HG03575 (cell line): ENCODE measurements around the gene TMEM11.
"Not testable (repeated sequence)": the region's sequence is repeated elsewhere in the genome, so short reads cannot be mapped to it uniquely, and the experiment has no call there.

ENCODE experiments used
- ATAC-seq: cut with Tn5 transposase; IDR thresholded peaks from one replicate; pipeline ENCODE4 v1.9.1; 2021; ENCODE audit not compliant: unreplicated experiment, insufficient number of reproducible peaks, low FRiP score; ENCODE audit errors: extremely low read depth

Gene TMEM11

DNA sequence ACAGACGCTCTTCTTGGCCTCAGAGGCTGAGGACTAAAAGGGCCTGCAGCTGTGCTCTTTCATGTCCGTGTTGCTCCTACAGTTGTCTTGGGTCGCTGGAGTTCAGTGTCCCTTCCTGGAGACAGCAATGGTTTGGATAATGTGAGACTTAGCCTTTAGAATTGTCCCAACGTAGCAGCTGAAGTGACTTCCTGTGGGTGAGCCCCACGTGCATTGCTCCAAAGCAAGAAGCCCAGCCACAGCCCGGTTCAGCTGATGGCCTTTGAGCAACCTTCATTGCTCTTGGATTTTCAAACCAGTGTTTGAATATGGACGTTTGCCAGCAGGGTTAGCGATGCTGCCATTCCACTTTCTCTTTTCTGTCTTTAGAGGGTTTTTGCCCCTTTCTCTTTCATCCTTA is 19.7 kb downstream of the TMEM11 start:
- no peak for ATAC-seq

DNA sequence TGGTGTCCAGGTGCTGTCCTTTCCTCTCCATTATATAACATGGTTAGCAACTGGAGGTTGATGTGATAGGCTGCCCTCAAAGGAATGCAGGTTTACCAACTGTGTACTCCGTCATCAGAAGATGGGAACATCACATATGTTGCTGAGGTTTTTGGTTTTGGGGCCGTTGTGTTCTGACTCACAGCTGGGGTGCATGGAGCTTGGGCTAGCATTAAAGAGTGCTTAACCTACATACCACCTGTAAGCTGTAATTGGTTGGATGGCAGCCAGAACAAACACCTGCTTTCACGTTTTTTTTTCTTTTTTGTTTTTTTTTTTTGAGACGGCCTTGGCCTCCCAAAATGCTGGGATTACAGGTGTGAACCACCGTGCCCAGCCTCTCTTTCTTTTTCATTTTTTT is 20.9 kb downstream of the TMEM11 start:
- ATAC-seq = no peak

DNA sequence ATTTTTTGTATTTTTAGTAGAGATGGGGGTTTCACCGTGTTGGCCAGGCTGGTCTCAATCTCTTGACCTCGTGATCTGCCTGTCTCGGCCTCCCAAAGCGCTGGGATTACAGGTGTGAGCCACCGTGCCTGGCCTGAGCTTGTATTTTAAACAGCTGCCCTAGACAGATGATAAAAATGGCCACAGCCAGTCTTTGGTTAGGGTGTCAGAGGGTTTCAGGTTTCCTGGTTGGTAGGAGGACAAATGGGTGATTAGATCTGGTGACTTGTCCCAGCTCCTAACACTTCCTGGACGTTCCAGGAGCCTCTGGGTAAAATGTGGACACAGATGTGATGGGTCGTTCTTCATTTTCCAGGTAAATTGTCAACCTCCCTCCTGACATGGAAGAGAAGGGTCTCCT is 21.5 kb downstream of the TMEM11 start:
- ATAC-seq = not testable (repeated sequence)

DNA sequence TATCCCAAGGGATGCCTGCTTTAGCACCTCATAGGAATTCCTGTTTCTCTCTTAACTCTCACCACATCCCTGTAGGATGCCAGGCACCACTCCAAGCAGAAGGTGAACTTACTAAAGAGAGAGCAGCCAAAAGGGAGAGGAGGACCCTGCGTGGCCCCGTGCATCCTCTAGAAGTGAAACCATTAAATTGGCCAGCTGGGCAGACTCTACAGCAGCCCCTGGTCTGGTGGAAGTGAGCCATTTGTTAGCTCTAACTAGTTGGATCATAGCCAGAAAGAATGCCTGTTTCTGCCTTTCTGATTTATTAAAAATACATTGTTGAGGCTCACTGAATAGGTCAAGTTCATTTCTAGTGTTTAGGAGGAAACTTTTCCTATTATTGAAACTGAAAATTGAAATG is 22.3 kb downstream of the TMEM11 start:
- ATAC-seq = no peak

DNA sequence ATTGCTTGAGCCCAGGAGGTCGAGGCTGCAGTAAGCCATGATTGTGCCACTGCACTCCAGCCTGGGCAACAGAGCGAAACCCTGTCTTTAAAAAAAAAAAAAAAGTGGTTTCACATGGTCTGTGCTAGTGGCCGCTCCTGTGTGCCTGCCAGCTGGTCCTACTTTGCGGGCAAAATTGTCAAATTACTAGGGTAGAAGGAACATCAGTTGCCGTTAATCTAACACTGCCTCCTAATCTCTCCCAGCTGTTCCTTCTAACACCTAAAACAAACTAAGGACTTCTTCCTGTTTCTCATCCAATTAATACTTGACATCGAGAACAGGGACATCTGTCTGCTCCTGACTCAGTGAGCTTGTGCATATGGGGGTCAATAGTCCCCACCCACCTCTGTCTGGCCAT is 23.9 kb downstream of the TMEM11 start:
- no peak for ATAC-seq

DNA sequence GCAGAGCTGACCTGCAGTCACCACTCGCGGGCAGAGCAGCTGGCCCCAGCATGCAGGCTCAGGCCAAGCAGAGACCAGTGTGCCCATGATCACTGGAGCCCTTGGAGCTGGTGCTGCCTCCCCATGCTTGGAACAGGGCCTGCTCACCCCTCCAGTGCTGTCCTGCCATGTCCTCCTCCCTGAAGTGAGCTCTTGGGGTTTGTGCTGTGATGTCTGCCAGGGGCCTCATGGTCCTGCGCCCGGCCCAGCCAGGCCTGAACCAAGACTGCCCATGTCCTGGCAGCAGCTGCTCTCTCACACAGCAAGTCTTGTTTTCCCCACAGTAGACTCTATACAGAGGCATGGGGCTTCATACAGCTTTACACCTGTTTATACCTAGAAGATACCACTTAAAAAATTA is 24.6 kb downstream of the TMEM11 start:
- no peak for ATAC-seq

DNA sequence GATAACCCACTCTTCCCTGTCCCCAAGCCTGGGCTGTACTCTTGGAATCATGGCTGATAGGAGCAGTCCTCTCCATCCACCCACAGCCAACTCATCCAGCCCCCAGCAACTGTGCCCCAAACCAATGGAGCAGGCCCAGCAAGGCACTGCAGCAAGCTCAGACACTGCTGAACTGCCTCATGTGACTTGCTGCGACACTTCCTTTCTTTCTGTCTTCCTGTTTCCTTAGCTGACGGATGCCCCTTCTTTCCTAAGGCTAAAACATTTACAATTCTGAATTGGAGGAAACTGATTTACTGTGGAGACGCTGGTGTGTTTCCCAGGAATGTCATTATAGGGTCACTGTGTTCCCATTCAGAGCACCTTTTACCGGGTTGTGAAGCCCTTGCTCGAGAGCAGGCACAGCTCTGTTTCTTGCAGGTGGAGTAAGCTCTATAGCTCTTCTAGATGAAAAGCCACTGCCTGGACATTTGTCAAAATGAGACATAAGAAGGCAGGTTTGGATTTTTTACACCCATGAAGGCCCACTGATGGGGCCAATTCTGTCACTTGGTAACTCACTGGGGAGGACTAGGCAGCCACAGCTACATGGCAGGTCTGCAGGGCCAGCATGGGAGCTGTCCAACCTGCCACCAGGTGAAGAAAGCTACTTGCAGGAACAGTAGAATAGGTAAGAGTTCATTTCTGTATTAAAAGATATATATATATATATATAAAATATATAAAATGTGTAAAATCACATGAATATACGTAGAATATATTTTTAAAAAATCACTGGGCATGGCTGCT is 27.4 kb downstream of the TMEM11 start:
- no peak for ATAC-seq

DNA sequence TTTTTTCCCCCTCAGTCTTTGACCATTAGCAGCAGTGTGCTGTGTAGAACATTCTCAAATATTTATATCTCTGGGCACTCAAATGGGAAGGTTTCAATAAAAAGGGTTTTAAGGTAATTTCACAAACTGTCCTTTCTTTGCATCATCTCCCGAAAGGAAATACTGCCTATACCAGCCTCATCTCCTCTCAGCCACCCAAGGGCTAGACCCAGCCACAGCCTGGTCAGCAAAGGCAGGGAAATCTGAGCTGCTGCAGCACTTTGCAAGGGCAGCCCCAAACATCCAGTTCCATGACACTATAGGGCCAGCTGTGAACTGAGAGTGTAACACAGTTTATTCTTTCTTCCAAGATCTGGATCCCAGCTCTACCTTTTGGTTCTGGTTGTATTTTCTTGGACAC is 28.9 kb downstream of the TMEM11 start:
- no peak for ATAC-seq

DNA sequence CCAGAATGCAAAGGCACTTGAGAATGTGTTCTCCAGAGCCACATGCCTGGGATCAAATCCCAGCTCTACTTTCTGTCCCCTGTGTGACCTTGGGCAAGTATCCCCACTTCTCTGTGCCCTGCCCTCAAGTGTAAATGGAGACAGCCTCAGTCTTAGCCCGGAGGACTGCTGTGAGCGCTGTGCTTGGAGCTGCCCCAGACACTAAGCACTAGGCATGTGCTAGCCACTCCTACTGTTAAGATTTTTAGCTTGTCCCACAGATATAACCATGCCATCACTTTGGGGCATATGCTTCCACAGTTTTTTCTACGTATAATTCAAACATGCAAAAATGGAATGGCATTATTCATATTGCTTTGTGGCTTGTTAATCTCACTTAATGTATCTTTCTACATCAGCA is 29.4 kb downstream of the TMEM11 start:
- ATAC-seq = no peak

DNA sequence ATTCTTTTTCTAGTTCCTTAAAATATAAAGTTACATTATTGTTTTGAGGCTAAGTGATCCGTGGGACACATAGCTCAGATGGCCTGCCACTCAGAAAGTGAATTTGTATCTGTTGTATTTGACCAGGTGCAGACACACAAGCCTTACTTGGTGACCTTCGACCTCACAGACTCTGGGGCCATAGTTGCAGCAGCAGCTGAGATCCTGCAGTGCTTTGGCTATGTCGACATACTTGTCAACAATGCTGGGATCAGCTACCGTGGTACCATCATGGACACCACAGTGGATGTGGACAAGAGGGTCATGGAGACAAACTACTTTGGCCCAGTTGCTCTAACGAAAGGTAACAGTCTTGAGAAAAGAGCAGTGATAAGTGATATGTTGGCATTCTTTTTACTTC is 30.5 kb downstream of the TMEM11 start:
- no peak for ATAC-seq

DNA sequence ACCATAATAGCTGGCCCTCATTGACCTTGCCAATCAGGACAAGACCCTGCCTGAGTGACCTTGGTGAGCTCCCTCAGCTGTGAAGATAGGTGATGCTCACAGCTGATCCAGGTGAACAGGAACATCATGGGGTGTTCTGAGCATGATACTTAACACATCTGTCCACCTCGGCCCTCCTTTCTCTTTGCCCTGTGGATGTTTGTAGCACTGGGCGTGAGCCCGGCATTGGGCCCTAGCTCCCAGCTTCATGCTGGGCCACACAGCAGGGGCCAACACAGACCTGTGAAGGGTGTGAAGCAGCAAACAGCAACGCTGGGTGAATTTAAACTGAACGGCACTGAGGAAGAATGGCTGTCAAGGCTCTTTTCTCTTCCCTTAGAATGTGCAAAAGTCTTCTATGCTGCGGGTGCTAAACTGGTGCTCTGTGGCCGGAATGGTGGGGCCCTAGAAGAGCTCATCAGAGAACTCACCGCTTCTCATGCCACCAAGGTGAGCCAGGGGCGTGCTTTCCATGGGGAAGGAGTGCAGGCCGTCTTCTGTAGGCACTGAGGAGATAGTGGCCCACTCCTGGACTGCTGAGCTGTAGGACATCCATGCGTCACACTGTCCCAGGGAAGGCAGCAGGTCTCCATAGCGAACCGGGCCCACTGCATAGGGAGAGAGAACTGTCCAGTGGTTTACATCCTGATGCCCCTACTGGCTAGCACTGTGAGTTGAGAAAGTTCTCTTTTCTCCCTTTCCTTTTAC is 35.9 kb downstream of the TMEM11 start:
- no peak for ATAC-seq

DNA sequence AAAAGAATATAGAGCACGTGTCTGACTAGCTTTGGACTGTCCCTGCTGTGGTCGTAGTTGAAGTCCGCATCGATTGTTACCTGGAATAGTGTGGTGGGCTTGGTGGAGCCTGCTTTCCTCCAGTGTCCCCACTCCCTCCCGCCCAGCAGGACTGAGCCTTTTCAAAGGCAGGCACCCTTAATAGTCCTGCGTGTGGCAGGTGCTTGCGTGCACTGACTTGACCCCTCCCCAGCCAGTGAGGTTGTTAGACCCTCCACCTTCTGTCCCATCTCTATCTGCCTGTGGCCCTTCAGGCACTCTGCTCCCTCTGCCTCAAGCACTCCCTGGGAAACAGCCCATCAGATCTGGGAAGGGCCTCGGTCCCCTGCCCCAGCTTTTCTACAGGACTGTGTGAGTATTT is 36.6 kb downstream of the TMEM11 start:
- ATAC-seq = no peak

DNA sequence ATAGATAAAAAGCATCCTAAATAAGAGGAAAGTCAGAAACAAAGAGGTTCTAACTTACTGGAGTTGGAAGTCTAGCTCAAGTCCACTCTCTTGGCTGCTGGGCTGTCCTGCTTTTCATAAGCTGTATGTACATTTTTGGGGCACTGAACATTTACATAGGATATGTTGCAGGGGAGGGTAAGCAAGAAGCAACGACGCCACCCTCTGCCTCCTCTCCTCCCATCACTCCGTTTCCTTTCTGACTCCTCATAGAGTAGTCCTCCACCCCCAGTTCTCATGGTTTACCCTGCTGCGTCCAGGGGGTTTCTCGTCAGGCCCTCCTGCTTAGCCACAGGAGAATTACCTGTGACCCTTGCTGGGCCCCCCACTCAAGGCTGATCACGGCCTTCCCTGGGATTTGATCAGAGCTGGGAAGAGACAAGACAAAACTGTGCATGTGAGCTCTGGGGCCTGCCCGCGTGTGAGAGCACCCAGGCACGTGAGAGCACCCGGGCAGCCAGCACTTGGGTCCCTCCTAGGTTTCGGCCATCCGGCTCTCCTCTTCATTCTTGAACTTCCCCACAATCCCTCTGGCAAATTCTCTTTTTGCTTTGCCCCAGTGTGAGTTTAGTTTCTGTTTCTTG is 37.1 kb downstream of the TMEM11 start:
- no peak for ATAC-seq

DNA sequence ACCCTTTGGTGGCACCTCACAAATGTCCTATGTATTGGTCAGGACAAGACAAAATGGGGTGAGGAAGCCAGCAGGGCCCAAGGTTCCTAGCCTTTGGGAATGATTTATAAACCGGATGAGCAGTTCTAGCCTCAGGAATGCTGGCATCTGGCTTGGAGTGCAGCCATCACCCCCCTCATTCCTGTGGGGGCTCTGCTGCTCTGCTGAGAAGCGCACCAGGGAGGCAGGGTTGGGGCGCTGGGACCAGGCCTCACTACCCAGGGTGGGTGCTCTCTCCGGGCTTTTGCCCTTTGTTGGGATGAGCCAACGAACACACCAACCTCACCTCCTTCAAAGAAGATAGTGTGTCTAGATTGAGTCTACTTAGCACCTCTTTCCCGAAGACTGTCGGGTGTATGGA is 39.2 kb downstream of the TMEM11 start:
- ATAC-seq = no peak

DNA sequence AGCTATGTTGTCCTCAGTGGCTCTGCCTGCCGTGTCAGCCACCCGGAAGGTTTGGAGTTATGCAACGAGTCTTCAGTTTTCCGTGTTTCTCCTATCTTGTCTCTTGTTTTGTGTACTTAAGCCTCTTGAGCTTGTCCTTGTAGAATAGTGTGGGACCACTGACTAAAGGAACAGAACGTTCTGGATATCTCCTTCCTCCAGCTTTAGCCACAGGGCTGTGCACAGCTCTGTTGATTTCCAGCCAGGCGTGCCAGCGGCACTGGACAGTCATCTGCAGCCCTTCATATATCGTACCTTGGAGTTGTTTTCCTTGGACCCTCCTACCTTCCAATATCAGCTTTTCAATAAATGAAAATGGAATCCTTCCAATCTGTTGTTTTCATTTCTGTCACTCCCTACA is 39.8 kb downstream of the TMEM11 start:
- no peak for ATAC-seq

DNA sequence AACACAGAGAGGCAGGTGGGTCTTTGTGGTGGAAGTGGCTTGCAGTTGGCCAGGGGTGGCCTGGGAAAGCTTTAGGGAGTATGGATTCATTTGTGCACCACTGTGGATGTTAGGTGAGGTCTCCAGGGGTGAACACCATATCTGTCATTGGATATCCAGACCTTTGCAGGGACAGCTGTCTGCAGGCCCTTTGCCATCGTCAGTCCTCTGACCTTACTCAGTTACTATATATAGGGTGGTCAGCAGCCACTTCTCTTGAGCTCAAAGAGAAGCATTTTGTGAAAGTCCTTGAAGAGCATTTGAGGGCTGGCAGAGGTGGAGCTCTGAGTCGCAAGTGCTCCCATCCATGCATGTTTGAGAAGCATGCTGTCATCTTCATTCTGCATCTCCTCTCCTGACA is 40.4 kb downstream of the TMEM11 start:
- no peak for ATAC-seq

DNA sequence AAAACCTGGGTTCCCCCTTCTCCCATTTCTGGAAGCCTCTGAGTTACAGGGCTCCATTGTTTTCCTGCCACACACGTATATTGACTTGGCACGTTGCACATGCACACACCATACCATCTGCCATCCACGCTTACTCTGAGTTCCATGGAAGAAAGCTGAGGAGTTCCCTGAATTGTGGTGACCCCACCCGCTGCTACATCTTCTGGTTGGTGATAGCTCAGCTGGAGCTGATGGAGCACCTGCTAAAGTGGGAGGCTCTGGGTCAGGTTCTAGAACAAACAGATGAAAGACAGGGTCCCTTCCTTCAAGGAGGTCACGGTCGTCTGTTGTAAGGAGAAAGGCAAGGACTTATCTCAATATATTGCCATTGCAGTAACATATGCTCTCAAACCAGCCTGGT is 41.1 kb downstream of the TMEM11 start:
- ATAC-seq = no peak

DNA sequence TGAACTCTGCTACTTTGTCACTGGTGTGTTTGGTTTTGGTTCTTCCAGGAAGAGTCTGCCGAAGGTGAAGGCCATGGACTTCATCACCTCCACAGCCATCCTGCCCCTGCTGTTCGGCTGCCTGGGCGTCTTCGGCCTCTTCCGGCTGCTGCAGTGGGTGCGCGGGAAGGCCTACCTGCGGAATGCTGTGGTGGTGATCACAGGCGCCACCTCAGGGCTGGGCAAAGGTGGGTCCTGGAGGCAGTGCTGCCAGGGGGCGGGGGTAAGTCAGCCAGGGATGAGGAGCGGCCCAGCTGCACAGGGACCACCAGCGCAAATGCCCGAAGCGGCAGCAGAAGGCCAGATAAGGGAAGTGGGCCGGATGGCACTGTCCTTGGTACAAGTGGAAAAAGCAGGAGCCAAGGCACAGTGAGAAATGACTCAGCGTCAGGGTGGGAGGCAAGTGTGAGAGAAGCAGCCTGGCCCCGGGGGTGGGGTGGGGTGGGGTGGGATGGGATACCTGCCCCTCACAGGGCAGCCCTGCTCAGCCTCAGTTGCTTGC is 41.9 kb downstream of the TMEM11 start:
- ATAC-seq = no peak

DNA sequence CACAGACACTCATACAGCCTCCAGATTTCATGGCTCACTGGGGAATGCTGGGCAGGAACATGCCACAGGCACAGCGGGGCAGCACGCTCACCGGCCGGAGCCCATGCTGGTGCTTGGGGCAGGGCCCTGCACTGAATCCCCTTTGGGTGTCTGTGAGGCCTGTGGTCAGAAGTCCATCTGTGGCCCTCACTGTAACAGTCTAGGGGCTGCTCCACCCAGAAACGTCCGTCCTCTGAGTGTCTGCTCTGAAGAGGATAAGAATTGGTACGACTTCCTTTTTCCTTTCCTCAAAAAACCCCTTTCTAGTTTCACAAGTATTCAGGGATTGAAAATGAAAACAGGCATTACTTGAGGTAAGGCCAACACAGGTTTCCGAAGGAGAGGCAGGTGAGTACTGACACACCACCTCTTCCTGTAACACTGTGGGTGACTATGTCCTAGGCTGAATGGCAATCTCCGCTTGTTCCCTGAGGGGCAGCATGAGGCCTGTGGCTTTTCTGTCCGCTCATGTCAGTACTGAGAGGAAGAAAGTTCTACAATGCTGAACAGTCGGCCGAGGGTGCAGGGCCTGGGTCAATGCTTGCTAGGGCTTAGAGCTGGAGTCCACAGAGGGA is 42.5 kb downstream of the TMEM11 start:
- ATAC-seq = peak; percentile 68

DNA sequence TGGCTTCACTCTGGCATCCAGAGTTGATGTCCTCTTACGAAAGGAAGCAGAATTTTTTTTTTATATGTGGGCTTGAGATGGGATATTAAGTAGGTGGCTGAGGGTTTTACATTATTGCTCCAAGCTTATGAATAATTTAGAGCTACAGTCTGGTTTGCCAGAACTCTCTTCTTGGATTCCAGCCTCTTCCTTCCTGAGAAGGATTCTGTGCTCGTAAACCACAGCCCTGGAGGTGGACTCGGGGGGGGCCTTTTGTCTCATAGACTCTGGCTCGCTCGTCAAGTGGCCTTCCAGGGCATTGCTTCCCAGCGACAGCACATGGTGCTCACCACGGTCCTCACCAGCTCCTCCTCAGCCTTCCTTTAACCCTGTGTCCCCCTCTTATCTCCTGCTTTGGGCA is 43.2 kb downstream of the TMEM11 start:
- ATAC-seq = no peak
